GM21447 (cell line): ENCODE data around the gene TBRG1.

Experiments used
- ATAC-seq: cut with Tn5 transposase; IDR thresholded peaks from one replicate; pipeline ENCODE4 v1.9.1; 2021; ENCODE audit not compliant: unreplicated experiment

TBRG1 gene

DNA sequence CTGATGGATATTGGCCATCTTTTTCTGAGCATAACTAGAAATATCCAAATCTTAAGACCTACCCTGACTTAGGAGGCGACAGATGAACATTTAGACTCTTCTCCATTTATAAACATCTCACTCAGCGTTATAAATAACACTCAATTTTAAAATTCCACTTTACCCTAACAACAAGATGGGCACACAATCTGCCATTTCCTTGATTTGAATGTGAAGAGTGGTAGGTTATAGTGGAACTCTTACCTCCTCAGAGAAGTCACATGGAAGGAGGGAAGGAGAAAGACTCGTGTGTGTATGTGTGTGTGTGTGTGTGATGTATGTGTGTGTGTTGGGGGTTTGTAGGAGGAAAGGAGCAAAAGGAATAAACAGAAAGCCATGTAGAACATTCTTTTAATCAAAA, 35.8 kb downstream of the TBRG1 start:
- no peak for ATAC-seq

DNA sequence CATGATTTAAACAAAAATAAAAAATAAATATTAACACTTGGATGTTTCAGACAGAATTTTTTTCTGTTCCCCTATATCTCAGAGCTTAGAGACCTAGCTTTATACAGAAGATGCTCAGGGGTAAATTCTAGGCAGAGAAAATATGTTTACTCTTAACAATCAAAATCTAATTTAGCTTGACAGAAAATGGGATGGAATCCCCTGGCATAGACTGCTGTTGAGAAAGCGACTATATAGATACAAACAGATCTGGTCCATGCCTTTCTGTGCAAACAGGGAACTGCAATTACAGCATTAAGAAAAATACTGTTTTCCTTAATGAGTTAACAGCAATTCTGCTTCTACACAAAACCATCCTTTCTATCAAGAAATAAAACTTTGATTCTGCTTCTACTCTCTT, 36.3 kb downstream of the TBRG1 start:
- no peak for ATAC-seq

DNA sequence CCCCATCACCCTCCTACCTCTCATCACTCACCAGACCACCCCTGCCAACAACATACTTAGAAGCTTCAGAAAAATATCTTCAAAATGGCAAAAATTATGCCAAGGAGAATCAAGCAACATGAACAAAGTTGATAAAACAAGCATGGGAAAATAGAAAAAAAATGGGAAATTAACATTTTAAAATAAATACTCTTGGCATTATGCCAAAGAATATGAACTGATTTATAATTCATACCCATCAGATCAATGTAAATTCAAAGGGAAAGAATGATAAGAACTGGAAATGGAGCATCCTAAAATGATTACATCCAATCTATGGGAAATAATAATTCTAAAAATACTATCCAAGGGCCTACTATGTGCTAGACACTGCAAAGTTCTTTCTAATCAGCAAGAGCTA, 38.9 kb downstream of the TBRG1 start:
- ATAC-seq, result no peak

DNA sequence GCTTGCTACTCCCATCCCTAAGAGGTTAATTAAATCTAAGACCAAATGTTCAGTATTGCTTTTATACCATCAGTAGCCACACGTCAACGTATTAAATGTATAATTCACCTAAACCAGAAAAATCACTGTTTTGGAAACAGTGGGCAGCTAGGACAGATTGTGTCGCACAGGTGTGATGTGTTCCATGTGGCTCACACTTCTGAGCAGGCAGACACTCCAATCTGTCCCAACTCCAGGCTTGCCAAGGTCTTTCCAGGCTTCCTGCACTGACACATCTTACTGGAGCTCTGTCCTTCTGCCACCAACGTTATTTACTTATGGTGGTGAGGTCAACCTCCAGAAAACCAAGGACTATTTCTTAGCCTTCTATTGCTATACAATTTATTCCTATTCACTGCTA, 39.4 kb downstream of the TBRG1 start:
- ATAC-seq, result no peak

- no peak for ATAC-seq
Measured at GRCh38 chr11:124663861-124664260, 41.2 kb downstream of the TBRG1 start.

DNA sequence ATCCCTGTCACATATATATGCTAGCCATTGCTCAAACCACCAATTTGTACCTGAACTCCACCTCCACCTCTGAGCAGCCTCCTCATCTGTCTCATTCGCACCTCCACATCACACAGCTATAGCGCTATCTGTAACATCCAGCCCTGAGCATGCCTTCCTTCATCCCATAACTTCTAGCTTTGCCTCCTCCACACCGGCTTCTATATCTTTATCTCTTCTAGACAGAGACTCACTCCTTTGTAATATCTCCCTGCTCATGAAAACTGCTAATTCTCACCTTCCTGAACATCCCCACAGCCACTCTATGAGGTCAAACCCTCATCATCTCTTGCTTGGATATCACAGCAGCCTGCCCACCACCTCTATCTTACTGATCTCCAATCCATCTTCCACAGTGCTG, 44.9 kb downstream of the TBRG1 start:
- ATAC-seq, result no peak

DNA sequence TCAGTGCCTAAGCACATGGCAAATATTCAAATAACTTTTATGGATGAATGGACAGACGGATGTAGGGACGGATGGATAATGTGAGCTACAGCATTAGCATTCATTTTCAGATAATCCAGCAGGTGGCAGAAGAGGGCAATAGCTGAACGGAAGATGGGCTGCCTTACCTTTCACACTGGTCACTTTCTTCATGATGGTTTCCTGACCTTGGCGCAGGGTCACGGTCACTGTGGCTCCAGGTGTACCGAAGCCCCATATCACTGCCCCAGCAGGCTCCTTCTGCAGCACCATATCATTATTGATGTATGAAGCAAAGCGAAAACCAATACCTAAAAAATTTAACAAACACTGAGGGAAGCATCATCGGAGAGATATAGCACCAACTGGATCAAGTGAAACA, 46.5 kb downstream of the TBRG1 start:
- ATAC-seq, result peak; percentile 31

DNA sequence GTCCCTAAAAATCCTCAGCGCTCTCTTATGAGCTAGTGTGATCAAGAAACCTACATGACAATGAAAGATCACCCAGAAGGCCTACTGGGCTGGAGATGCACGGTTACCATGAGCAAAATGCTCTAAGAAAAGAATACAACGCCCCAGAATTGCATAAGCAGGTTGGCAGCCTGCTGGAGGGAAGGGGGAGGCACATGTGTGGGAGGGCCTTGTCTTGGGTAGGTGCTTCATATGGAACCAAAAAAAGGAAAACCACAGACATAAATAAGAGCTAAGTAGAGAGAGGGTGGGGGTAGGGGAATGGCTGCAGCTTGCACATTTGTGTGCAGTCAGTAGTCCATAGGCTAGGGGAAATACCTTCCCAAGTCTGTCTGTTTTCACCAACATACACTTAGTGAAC, 48.1 kb downstream of the TBRG1 start:
- ATAC-seq, result no peak

GRCh38 chr11:124672536-124673215, 50.0 kb downstream of the TBRG1 start:
- no peak for ATAC-seq

- peak; percentile 89 for ATAC-seq
Measured at GRCh38 chr11:124673333-124674167, 50.9 kb downstream of the TBRG1 start, which contains the start of the genes SIAE and SPA17. Gene SIAE, minus strand, starts transcription at chr11:124673739. Its CDS starts 31 bp downstream, at chr11:124673708. Gene SPA17, plus strand, starts transcription at chr11:124673904. Its CDS starts 1,361 bp downstream, at chr11:124675265.

DNA sequence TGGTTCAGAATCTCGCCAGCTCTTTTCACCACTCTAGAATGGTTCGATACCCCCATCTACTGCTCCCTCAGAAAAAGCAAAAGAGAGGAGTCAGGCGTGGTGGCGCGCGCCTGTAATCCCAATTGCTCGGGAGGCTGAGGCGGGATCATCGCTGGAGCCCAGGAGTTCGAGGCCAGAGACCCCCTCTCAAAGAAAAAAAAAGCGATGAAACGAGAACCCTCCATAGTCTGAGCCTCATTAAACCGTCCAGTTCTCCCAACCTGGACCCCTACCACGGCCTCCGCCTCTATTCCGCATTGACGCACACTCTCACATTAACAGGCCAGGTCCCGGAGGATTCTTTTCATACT, 51.5 kb downstream of the TBRG1 start:
- ATAC-seq, result no peak

GRCh38 chr11:124674571-124674970, 51.9 kb downstream of the TBRG1 start:
- no peak for ATAC-seq

GRCh38 chr11:124676386-124676785, 53.7 kb downstream of the TBRG1 start:
- ATAC-seq, result no peak

- ATAC-seq, result no peak
Measured at GRCh38 chr11:124678416-124678815, 55.8 kb downstream of the TBRG1 start.

DNA sequence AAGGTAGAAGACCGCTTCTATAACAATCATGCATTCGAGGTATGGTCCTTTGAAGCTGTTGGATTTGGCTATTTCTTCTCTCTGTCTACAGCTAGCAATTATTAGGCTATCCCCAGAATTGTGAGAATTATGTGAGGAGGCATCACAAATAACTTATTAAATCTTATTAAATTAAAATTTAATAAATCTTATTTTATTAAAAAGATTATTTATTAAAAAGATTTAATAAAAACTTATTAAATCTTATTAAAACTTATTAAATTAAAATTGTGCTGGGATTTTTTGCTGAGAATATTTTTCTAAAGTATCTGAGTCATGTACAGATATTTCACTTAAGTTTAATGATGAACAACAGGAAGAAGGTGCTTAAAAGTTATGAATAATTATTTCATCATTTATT, 58.8 kb downstream of the TBRG1 start:
- no peak for ATAC-seq

- no peak for ATAC-seq
Measured at GRCh38 chr11:124682443-124682842, 59.8 kb downstream of the TBRG1 start.
